RKO (cell line): ENCODE data around the gene TTLL12.
"Not testable (repeated sequence)": the region's sequence is repeated elsewhere in the genome, so short reads cannot be mapped to it uniquely, and the experiment has no call there.

Experiments used
- DNase-seq: peaks from one replicate; pipeline ENCODE4 v3.0.0-alpha.2; 2016; ENCODE audit warnings: low spot score

The TTLL12 gene

GRCh38 chr22:43153899-43154298 lies 33.0 kb downstream of the TTLL12 start:
- no peak for DNase-seq

GRCh38 chr22:43152357-43153071 lies 34.4 kb downstream of the TTLL12 start:
- DNase-seq = peak; percentile 72

- DNase-seq = no peak
Observed at GRCh38 chr22:43152003-43152356, 35.0 kb downstream of the TTLL12 start.

GRCh38 chr22:43151251-43152002 lies 35.5 kb downstream of the TTLL12 start, which contains the start of gene TSPO:
Gene TSPO, plus strand, starts transcription at chr22:43151559. Its CDS starts 7,680 bp downstream, at chr22:43159239.
- peak; percentile 56 for DNase-seq

GRCh38 chr22:43150731-43151206 lies 36.2 kb downstream of the TTLL12 start:
- no peak for DNase-seq

- DNase-seq = no peak
Observed at GRCh38 chr22:43148581-43148980, 38.4 kb downstream of the TTLL12 start.

GRCh38 chr22:43147821-43148220 lies 39.1 kb downstream of the TTLL12 start:
- no peak for DNase-seq

- DNase-seq = not testable (repeated sequence)
Observed at GRCh38 chr22:43146332-43146731, 40.6 kb downstream of the TTLL12 start.

GRCh38 chr22:43145371-43145770 lies 41.6 kb downstream of the TTLL12 start:
- not testable (repeated sequence) for DNase-seq

- DNase-seq = no peak
Observed at GRCh38 chr22:43144949-43145348, 42.0 kb downstream of the TTLL12 start.

- DNase-seq = peak; percentile 86
Observed at GRCh38 chr22:43142880-43143562, 43.9 kb downstream of the TTLL12 start, which contains the start of gene MCAT. Gene MCAT, minus strand, starts transcription at chr22:43143398. Its CDS starts 50 bp downstream, at chr22:43143348.

- no peak for DNase-seq
Observed at GRCh38 chr22:43136801-43137200, 50.1 kb downstream of the TTLL12 start.

- no peak for DNase-seq
Observed at GRCh38 chr22:43136255-43136654, 50.7 kb downstream of the TTLL12 start.

GRCh38 chr22:43135565-43135964 lies 51.4 kb downstream of the TTLL12 start:
- no peak for DNase-seq

- no peak for DNase-seq
Observed at GRCh38 chr22:43134553-43134952, 52.4 kb downstream of the TTLL12 start.

- no peak for DNase-seq
Observed at GRCh38 chr22:43133401-43133800, 53.5 kb downstream of the TTLL12 start.

- no peak for DNase-seq
Observed at GRCh38 chr22:43131773-43132501, 55.0 kb downstream of the TTLL12 start.

- no peak for DNase-seq
Observed at GRCh38 chr22:43129426-43130425, 57.2 kb downstream of the TTLL12 start.

GRCh38 chr22:43128928-43129424 lies 58.0 kb downstream of the TTLL12 start:
- DNase-seq = no peak

GRCh38 chr22:43128116-43128515 lies 58.8 kb downstream of the TTLL12 start:
- no peak for DNase-seq
